Coronary artery (tissue), 2 donors: ENCODE results near the gene PANK2.

Experiments used
- DNase-seq: peaks from one replicate; pipeline ENCODE4 v3.0.0-alpha.2; 2017; ENCODE audit warnings: low spot score
- H3K27ac ChIP-seq, 2 donors: fragments of 200-600 bp; sonication (generic); one replicate each; pipeline ENCODE4 v1.5.1; 2016 to 2019
- H3K4me3 ChIP-seq: fragments of 200-600 bp; sonication (generic); 2 replicates; pipeline ENCODE4 v1.5.1; 2016; ENCODE audit warnings: mild to moderate bottlenecking, moderate library complexity
- CTCF ChIP-seq: fragments of 200-600 bp; sonication (generic); IDR thresholded peaks from one replicate; pipeline ENCODE4 v1.5.1; 2019; ENCODE audit warnings: antibody characterized with exemption

Gene PANK2

GRCh38 chr20:3869839-3870634 lies 19.1 kb upstream of the PANK2 start:
- no peak overlapping the region for H3K27ac ChIP-seq
- no peak overlapping the region for H3K4me3 ChIP-seq
- TF ChIP-seq CTCF = no peak
- DNase-seq = no peak

- no peak overlapping the region for H3K4me3 ChIP-seq
- DNase-seq = no peak
- TF ChIP-seq CTCF = no peak
Measured at GRCh38 chr20:3871550-3872265, 17.5 kb upstream of the PANK2 start.

GRCh38 chr20:3873507-3873906 lies 15.7 kb upstream of the PANK2 start:
- no peak for DNase-seq
- TF ChIP-seq CTCF = no peak
- Histone ChIP-seq H3K4me3 (no peak overlapping the region), H3K27ac (no peak overlapping the region)

More at GRCh38 chr20:3871550-3872265, 17.5 kb upstream of the PANK2 start:
- H3K27ac ChIP-seq = no peak overlapping the region

GRCh38 chr20:3874194-3874844 lies 14.9 kb upstream of the PANK2 start:
- Histone ChIP-seq H3K27ac (no peak overlapping the region), H3K4me3 (no peak overlapping the region)
- TF ChIP-seq CTCF = no peak
- DNase-seq = no peak

GRCh38 chr20:3875378-3875974 lies 13.7 kb upstream of the PANK2 start:
- Histone ChIP-seq H3K27ac (no peak overlapping the region), H3K4me3 (no peak overlapping the region)
- no peak for TF ChIP-seq CTCF
- no peak for DNase-seq

GRCh38 chr20:3876000-3876399 lies 13.2 kb upstream of the PANK2 start:
- no peak overlapping the region for H3K4me3 ChIP-seq
- no peak for DNase-seq
- no peak overlapping the region for H3K27ac ChIP-seq
- TF ChIP-seq CTCF = no peak
